NCI-H524 (cell line): Measurements from ENCODE around the gene PLA2G4E.

Experiments
- DNase-seq, 2 experiments: peaks; one replicate each; lab custom pipeline; 2025; lab: John Stamatoyannopoulos, UW

PLA2G4E gene

DNA sequence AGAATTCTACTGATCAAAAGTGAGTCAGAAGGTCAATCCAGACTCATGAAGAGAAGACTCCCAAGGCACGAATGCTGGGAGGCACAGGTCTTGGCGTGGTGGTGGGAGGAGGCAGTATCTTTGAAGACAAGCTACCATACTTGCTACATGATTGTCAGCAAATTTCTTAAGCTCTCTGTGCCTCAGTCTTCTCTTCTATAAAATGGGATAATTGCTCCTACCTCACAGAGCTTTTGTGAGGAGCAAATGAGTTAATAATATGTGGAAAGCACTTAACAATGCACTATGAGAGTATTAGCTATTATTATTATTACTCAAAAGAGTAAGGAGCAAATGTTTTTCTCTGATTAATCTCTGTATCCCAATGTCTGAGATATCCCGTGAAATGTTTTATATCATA is 84.7 kb downstream of the PLA2G4E start:
- DNase-seq, result no peak

DNA sequence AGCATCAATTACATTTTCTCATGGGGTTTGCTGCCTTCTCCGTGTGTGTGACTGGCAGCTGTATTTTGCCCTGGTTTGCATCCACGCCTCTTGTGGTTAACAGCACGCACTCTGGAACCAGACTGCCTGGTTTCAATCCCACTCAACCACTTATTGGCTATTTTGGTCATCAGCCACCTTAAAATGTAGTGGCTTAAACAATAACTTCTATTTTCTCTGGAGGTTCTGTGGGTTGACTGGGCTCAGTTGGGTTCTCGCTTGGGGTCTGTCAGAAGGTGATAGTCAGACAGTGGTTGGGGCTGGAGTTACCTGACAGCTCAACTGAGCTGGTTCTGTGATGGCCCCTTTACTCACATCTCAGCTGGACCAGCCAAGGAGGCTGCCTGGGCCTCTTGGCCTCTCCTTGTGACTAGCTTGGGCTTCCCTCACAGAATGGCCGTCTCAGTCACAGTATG is 85.2 kb downstream of the PLA2G4E start:
- no peak for DNase-seq

DNA sequence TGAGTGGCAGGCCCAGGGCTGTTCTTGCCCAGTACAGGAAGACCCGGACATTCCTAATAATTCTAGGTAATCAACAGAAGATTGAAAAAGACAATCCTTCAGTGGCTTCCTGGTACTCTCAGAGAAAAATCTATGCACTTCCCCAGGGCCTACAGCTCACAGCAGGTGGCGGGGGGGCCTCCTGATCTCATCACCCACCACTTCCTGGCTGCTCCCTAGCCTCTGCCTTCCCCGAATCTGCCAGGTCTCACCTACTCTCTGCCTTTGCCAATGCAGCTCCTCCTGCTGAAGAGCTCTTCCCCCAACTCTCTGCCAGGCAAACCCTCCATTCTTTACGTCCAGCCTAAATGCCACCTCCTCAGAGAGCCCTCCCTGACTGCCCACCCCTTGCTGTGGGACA is 86.0 kb downstream of the PLA2G4E start:
- no peak for DNase-seq

DNA sequence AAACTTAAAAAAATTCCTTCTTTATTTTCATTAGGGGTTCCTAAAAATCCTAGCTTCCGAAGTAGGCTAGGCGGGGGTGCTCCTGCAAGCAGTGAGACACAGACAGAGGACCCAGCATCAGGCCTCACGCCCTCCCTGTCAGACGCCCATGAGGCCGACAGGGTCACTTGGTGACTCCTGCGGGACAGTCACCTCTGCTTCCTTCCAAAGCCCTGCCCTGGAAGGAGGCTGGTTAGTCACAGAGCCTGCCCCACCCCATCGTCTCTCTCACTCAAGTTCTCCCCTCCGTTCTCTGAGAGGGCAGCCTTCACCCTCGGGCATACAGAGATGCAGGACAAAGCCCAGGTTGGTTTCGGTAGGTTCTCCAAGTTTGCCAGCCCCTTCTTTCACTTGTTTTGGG is 87.1 kb downstream of the PLA2G4E start:
- DNase-seq, result no peak

DNA sequence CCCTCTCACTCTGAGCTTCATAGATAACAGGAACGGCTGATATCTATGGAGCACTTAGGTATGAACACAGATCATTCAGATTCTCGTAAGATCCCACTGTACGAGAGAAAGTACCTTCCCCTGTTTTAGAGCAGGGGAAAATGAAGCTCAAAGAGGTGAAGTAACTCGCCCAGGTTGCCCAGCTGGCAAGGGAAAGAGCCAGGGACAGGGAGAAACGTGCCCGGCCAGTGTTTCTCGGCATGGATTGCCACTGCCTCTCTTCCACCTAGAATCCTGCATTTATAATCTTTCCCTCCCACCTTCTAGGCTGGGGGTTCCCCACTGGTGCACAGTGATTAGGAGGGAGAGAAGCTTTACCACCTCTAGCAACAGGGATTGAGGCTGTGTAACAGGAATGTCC is 87.5 kb downstream of the PLA2G4E start:
- no peak for DNase-seq

DNA sequence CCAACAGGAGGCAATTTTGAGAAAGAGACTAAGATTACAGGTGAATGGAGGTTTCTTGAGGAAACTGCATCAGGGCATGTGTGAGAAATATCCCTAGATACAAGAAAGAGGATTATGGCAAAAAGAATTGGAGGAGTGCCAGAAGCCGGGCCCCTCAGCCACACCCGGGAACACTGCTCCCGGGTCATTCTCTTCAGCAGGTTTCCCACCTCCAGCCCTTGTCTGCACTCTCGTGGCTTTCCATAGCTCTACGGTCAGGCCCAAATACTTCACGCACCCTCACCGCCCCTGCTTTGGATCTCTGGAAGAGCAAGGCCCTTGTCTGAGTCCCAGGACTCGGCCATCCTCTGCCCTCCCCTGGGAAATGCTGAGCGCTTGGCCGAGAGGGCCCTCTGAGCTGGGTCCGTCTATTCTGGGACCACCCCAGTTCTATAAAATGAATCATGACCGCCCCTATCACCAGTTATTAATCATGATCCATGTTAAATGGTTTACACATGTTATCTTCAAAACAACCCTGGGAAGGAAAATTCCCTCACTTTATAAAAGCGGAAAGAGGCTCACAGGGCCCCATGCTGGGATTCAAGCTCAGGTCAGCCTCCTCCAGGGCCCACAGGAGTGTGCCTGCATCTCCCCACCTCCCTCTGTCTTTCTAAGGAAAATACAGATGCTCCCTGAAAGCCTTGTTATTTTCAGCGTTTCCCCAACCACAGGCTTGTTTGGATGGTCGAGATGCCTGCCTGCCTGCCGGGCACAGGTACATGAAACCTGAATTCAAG is 88.1 kb downstream of the PLA2G4E start:
- DNase-seq, result no peak

DNA sequence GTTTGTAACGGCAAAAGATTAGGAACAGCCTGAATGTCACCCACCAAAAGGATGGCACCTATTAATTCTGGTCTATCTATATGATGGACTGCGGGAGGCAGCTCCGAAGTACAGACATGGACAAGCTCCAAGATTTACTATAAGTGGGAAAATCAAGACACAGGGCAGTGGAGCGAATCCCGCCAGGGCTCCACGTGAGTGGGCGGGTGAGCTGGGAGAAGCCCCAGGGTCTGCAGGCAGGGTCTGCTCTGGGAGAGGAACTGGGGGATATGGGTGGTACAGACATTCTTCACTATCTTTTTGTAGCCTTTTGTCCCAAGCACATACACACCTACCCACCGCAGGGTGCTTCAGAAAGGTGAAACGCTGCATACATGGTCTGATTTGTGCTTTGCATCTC is 88.7 kb downstream of the PLA2G4E start:
- DNase-seq, result no peak
